Central memory CD4-positive, alpha-beta T cell (primary cell): ENCODE data around the gene EVA1B.

ENCODE experiments used
- DNase-seq: peaks from one replicate; pipeline ENCODE4 v3.0.0; 2022

The EVA1B gene

DNA sequence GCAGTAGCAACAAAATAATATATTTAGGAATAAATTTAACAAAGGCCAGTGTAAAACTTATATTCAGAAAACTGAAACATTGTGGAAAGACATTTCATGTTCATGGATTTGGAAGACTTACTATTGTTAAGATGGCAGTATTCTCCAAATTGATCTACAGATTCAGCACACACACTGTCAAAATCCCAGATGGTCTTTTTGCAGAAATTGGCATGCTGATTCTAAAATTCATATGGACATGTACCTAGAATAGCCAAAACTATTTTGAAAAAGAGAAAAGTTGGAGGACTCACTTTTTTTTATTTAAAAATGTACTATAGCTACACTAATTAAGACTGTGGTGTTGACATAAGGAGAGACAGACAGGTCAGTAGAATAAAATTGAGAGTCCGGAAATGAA, 49.2 kb downstream of the EVA1B start:
- DNase-seq, result no peak

GRCh38 chr1:36273024-36273423, 50.4 kb downstream of the EVA1B start:
- DNase-seq, result no peak
